Measurements from ENCODE around the gene SEC14L3. TPM values are rescaled to one million over a fixed set of nuclear protein-coding genes. Genes with fewer than 3 reads are reported as not detected.

Gene SEC14L3
- total and polyA plus RNA-seq, 2 of the 13 experiments (the other 11 are each of a cell fraction or from before 2014, with no cell fraction given): not detected

DNA sequence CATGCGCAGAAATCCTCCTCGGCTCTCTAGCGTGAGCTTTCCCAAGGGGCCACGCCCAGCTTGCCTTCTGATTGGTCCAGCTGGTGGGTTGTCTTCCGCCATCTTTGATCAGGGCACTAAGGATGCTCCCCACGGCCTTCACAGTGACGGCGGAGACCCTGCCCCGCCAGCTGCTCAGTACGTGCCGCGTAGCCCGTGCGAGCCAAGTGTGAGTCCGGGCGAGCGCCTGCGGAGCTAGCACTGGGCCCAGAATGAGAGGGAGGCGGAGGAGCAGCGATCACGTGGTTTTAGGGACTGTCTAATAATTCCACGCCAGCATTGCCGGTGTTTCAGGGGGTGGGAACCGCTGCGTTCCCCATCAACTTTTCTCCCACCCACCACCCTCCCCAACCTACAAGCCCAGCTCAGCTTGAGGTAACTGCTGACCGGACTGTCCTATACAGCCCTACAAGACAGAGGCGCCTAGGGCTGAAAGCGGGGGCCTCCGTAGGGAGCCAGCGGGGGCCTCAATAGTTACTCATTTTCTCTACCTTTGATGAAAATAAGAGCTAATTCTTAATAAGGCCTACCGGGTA, 47.8 kb downstream of the SEC14L3 start (continued):
- TF ChIP-seq, protein P1, sequence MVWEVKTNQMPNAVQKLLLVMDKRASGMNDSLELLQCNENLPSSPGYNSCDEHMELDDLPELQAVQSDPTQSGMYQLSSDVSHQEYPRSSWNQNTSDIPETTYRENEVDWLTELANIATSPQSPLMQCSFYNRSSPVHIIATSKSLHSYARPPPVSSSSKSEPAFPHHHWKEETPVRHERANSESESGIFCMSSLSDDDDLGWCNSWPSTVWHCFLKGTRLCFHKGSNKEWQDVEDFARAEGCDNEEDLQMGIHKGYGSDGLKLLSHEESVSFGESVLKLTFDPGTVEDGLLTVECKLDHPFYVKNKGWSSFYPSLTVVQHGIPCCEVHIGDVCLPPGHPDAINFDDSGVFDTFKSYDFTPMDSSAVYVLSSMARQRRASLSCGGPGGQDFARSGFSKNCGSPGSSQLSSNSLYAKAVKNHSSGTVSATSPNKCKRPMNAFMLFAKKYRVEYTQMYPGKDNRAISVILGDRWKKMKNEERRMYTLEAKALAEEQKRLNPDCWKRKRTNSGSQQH (CRISPR knock-in tag; IDR thresholded peaks at IDR 0.05; ENCODE audit: low read depth): peak; percentile 83
- TF ChIP-seq NAIF1 (CRISPR knock-in tag; IDR thresholded peaks at IDR 0.05; ENCODE audit: borderline replicate concordance): peak; percentile 87
- no peak for TF ChIP-seq NPAS2 (CRISPR knock-in tag; IDR thresholded peaks at IDR 0.05; ENCODE audit: borderline replicate concordance)
- TF ChIP-seq RFX5 (IDR thresholded peaks at IDR 0.05; ENCODE audit: low read depth, low read length): no peak
- TF ChIP-seq, protein P2, sequence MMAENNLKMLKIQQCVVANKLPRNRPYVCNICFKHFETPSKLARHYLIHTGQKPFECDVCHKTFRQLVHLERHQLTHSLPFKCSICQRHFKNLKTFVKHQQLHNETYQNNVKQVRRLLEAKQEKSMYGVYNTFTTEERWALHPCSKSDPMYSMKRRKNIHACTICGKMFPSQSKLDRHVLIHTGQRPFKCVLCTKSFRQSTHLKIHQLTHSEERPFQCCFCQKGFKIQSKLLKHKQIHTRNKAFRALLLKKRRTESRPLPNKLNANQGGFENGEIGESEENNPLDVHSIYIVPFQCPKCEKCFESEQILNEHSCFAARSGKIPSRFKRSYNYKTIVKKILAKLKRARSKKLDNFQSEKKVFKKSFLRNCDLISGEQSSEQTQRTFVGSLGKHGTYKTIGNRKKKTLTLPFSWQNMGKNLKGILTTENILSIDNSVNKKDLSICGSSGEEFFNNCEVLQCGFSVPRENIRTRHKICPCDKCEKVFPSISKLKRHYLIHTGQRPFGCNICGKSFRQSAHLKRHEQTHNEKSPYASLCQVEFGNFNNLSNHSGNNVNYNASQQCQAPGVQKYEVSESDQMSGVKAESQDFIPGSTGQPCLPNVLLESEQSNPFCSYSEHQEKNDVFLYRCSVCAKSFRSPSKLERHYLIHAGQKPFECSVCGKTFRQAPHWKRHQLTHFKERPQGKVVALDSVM (CRISPR knock-in tag; IDR thresholded peaks at IDR 0.05): no peak
- peak; percentile 70; the same call in 1 of the 2 replicates for TF ChIP-seq ERF (CRISPR knock-in tag; IDR thresholded peaks at IDR 0.05)
- TF ChIP-seq, protein P3, sequence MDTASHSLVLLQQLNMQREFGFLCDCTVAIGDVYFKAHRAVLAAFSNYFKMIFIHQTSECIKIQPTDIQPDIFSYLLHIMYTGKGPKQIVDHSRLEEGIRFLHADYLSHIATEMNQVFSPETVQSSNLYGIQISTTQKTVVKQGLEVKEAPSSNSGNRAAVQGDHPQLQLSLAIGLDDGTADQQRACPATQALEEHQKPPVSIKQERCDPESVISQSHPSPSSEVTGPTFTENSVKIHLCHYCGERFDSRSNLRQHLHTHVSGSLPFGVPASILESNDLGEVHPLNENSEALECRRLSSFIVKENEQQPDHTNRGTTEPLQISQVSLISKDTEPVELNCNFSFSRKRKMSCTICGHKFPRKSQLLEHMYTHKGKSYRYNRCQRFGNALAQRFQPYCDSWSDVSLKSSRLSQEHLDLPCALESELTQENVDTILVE (CRISPR knock-in tag; IDR thresholded peaks at IDR 0.05): peak; percentile 75
- no peak for TF ChIP-seq ZNF839 (CRISPR knock-in tag; IDR thresholded peaks at IDR 0.05; ENCODE audit: borderline replicate concordance)
- no peak for TF ChIP-seq LCORL (IDR thresholded peaks at IDR 0.05)
- peak; percentile 81 for TF ChIP-seq LCORL (CRISPR knock-in tag; IDR thresholded peaks at IDR 0.05)
- TF ChIP-seq SRY (CRISPR knock-in tag; IDR thresholded peaks at IDR 0.05): no peak
- no peak for TF ChIP-seq ZNF367 (CRISPR knock-in tag; IDR thresholded peaks at IDR 0.05; ENCODE audit: borderline replicate concordance)
- no peak for TF ChIP-seq ZNF790 (CRISPR knock-in tag; IDR thresholded peaks at IDR 0.05; ENCODE audit: borderline replicate concordance)
- peak; percentile 99 for TF ChIP-seq YY1 (IDR thresholded peaks at IDR 0.05; ENCODE audit: insufficient read depth, insufficient replicate concordance, low read depth, low read length)
- TF ChIP-seq, protein P4, sequence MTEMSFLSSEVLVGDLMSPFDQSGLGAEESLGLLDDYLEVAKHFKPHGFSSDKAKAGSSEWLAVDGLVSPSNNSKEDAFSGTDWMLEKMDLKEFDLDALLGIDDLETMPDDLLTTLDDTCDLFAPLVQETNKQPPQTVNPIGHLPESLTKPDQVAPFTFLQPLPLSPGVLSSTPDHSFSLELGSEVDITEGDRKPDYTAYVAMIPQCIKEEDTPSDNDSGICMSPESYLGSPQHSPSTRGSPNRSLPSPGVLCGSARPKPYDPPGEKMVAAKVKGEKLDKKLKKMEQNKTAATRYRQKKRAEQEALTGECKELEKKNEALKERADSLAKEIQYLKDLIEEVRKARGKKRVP (CRISPR knock-in tag; IDR thresholded peaks at IDR 0.05): no peak
- peak; percentile 93; the same call in 1 of the 2 replicates for TF ChIP-seq ZNF331 (CRISPR knock-in tag; IDR thresholded peaks at IDR 0.05)
- TF ChIP-seq, protein P5, sequence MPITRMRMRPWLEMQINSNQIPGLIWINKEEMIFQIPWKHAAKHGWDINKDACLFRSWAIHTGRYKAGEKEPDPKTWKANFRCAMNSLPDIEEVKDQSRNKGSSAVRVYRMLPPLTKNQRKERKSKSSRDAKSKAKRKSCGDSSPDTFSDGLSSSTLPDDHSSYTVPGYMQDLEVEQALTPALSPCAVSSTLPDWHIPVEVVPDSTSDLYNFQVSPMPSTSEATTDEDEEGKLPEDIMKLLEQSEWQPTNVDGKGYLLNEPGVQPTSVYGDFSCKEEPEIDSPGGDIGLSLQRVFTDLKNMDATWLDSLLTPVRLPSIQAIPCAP (CRISPR knock-in tag; IDR thresholded peaks at IDR 0.05; ENCODE audit: low read depth): no peak
- TF ChIP-seq, protein P6, sequence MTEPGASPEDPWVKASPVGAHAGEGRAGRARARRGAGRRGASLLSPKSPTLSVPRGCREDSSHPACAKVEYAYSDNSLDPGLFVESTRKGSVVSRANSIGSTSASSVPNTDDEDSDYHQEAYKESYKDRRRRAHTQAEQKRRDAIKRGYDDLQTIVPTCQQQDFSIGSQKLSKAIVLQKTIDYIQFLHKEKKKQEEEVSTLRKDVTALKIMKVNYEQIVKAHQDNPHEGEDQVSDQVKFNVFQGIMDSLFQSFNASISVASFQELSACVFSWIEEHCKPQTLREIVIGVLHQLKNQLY (CRISPR knock-in tag; IDR thresholded peaks at IDR 0.05): peak; percentile 81
- no peak; the same call in 1 of the 2 replicates for TF ChIP-seq ZNF589 (CRISPR knock-in tag; conservative IDR thresholded peaks at IDR 0.05)
- no peak for TF ChIP-seq SMARCC2 (IDR thresholded peaks at IDR 0.05)
- TF ChIP-seq, protein P7, sequence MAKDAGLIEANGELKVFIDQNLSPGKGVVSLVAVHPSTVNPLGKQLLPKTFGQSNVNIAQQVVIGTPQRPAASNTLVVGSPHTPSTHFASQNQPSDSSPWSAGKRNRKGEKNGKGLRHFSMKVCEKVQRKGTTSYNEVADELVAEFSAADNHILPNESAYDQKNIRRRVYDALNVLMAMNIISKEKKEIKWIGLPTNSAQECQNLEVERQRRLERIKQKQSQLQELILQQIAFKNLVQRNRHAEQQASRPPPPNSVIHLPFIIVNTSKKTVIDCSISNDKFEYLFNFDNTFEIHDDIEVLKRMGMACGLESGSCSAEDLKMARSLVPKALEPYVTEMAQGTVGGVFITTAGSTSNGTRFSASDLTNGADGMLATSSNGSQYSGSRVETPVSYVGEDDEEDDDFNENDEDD (CRISPR knock-in tag; IDR thresholded peaks at IDR 0.05; ENCODE audit: borderline replicate concordance): peak; percentile 80
- TF ChIP-seq NFE2L2 (IDR thresholded peaks at IDR 0.05; ENCODE audit: low read length): no peak

All from HepG2 (cell line).